IgD-negative memory B cell (primary cell): ENCODE measurements around the gene SCAANT1. TPM values are rescaled to one million over a fixed set of nuclear protein-coding genes. Genes with fewer than 3 reads are reported as not detected.

Experiments used
- H3K27ac Mint-ChIP-seq, 3 donors: one replicate each; pipeline ENCODE4 v1.8.0; 2020 to 2022; ENCODE audit warnings: mild to moderate bottlenecking in 3 of 3, mixed read lengths in 3 of 3, moderate library complexity in 1 of 3
- H3K27me3 Mint-ChIP-seq: one replicate; pipeline ENCODE4 v1.8.0; 2021; ENCODE audit warnings: mixed read lengths
- H3K36me3 Mint-ChIP-seq: one replicate; pipeline ENCODE4 v1.8.0; 2020; ENCODE audit warnings: mild to moderate bottlenecking, mixed read lengths
- H3K4me1 Mint-ChIP-seq, 3 donors: one replicate each; pipeline ENCODE4 v1.8.0; 2020 to 2022; ENCODE audit warnings: mixed read lengths in 3 of 3, mild to moderate bottlenecking in 1 of 3
- H3K4me3 Mint-ChIP-seq, 4 donors: one replicate each; pipeline ENCODE4 v1.8.0; 2020 to 2022; ENCODE audit warnings: mild to moderate bottlenecking in 4 of 4, mixed read lengths in 4 of 4, moderate library complexity in 3 of 4
- H3K9me3 Mint-ChIP-seq, 3 donors: one replicate each; pipeline ENCODE4 v1.8.0; 2020 to 2021; ENCODE audit warnings: mixed read lengths in 3 of 3, mild to moderate bottlenecking in 1 of 3
- polyA plus RNA-seq: library from polyadenylated mRNA; unstranded; fragments of 300-500 nt; fragmentation: Illumina TruSeq; gene quantifications from one replicate; pipeline ENCODE4 v1.2.3, GENCODE V29; 2021

The SCAANT1 gene
- polyA plus RNA-seq, 1 donor from 2014 or later, result not detected

- Mint-ChIP-seq H3K27ac (peak overlapping the region in 1 of 3 donors; percentile 7), H3K4me1 (peaks cover 36 to 48% (median 47%) of the 10 kb centered on the region in 3 donors), H3K36me3 (peaks cover 7% of the 10 kb centered on the region), H3K27me3 (no peaks in the 10 kb centered on the region), H3K9me3 (peaks cover 0 to 3% (median 0%) of the 10 kb centered on the region in 3 donors), H3K4me3 (no peak overlapping the region)
These were observed 15.7 kb downstream of the SCAANT1 start for GRCh38 chr3:63896332-63897030.

GRCh38 chr3:63895422-63896189 is 16.6 kb downstream of the SCAANT1 start:
- Mint-ChIP-seq H3K27me3 (no peaks in the 10 kb centered on the region), H3K36me3 (peaks cover 3% of the 10 kb centered on the region), H3K4me3 (no peak overlapping the region), H3K4me1 (peaks cover 36 to 48% (median 47%) of the 10 kb centered on the region in 3 donors), H3K9me3 (peaks cover 0 to 3% (median 0%) of the 10 kb centered on the region in 3 donors), H3K27ac (no peak overlapping the region)

- Mint-ChIP-seq H3K36me3 (no peaks in the 10 kb centered on the region), H3K4me3 (no peak overlapping the region), H3K27ac (peak overlapping the region in 1 of 3 donors; percentile 60), H3K4me1 (peaks cover 39 to 47% (median 46%) of the 10 kb centered on the region in 3 donors), H3K9me3 (no peaks in the 10 kb centered on the region), H3K27me3 (no peaks in the 10 kb centered on the region)
These were observed 19.3 kb downstream of the SCAANT1 start for GRCh38 chr3:63892773-63893352.

- H3K4me3 Mint-ChIP-seq, result no peak overlapping the region
- no peaks in the 10 kb centered on the region for H3K27me3 Mint-ChIP-seq
- peak overlapping the region in 1 of 3 donors; percentile 67 for H3K27ac Mint-ChIP-seq
- H3K9me3 Mint-ChIP-seq, result no peaks in the 10 kb centered on the region
- peaks cover 37 to 45% (median 40%) of the 10 kb centered on the region in 3 donors for H3K4me1 Mint-ChIP-seq
- H3K36me3 Mint-ChIP-seq, result no peaks in the 10 kb centered on the region
These were observed 20.7 kb downstream of the SCAANT1 start for GRCh38 chr3:63891518-63891917.

- peaks cover 2% of the 10 kb centered on the region for H3K36me3 Mint-ChIP-seq
- no peak overlapping the region for H3K4me3 Mint-ChIP-seq
- H3K4me1 Mint-ChIP-seq, result peaks cover 12 to 29% (median 25%) of the 10 kb centered on the region in 3 donors
- no peaks in the 10 kb centered on the region for H3K27me3 Mint-ChIP-seq
- no peak overlapping the region for H3K27ac Mint-ChIP-seq
- H3K9me3 Mint-ChIP-seq, result no peaks in the 10 kb centered on the region
These were observed 25.3 kb downstream of the SCAANT1 start for GRCh38 chr3:63886858-63887257.

- Mint-ChIP-seq H3K4me1 (peaks cover 22 to 50% (median 41%) of the 10 kb centered on the region in 3 donors), H3K27ac (peak overlapping the region in 1 of 3 donors; percentile 3), H3K4me3 (no peak overlapping the region)
These were observed 31.5 kb downstream of the SCAANT1 start for GRCh38 chr3:63880653-63881052.

GRCh38 chr3:63878394-63879060 is 33.7 kb downstream of the SCAANT1 start:
- no peaks in the 10 kb centered on the region for H3K36me3 Mint-ChIP-seq
- H3K9me3 Mint-ChIP-seq, result no peaks in the 10 kb centered on the region
- H3K27me3 Mint-ChIP-seq, result no peaks in the 10 kb centered on the region
- H3K4me1 Mint-ChIP-seq, result peaks cover 25 to 57% (median 45%) of the 10 kb centered on the region in 3 donors
- peak overlapping the region in 1 of 3 donors; percentile 82 for H3K27ac Mint-ChIP-seq
- H3K4me3 Mint-ChIP-seq, result no peak overlapping the region

More at GRCh38 chr3:63880653-63881052, 31.5 kb downstream of the SCAANT1 start:
- Mint-ChIP-seq H3K36me3 (peaks cover 2% of the 10 kb centered on the region), H3K27me3 (no peaks in the 10 kb centered on the region), H3K9me3 (no peaks in the 10 kb centered on the region)

GRCh38 chr3:63877737-63878393 is 34.3 kb downstream of the SCAANT1 start:
- H3K9me3 Mint-ChIP-seq, result no peaks in the 10 kb centered on the region

GRCh38 chr3:63876260-63876659 is 35.9 kb downstream of the SCAANT1 start:
- H3K36me3 Mint-ChIP-seq, result no peaks in the 10 kb centered on the region
- no peak overlapping the region for H3K27ac Mint-ChIP-seq
- no peaks in the 10 kb centered on the region for H3K9me3 Mint-ChIP-seq
- H3K27me3 Mint-ChIP-seq, result no peaks in the 10 kb centered on the region
- no peak overlapping the region for H3K4me3 Mint-ChIP-seq
- peaks cover 33 to 57% (median 56%) of the 10 kb centered on the region in 3 donors for H3K4me1 Mint-ChIP-seq

More at GRCh38 chr3:63877737-63878393, 34.3 kb downstream of the SCAANT1 start:
- Mint-ChIP-seq H3K27ac (no peak overlapping the region), H3K36me3 (no peaks in the 10 kb centered on the region), H3K4me1 (peaks cover 27 to 55% (median 45%) of the 10 kb centered on the region in 3 donors), H3K4me3 (no peak overlapping the region), H3K27me3 (no peaks in the 10 kb centered on the region)

GRCh38 chr3:63875510-63875909 is 36.7 kb downstream of the SCAANT1 start:
- Mint-ChIP-seq H3K4me1 (peaks cover 37 to 59% (median 56%) of the 10 kb centered on the region in 3 donors), H3K9me3 (no peaks in the 10 kb centered on the region), H3K27me3 (no peaks in the 10 kb centered on the region), H3K27ac (peak overlapping the region in 2 of 3 donors; percentile 27 to 41), H3K4me3 (no peak overlapping the region), H3K36me3 (peaks cover 2% of the 10 kb centered on the region)

GRCh38 chr3:63874769-63875168 is 37.4 kb downstream of the SCAANT1 start:
- H3K9me3 Mint-ChIP-seq, result no peaks in the 10 kb centered on the region
- H3K27ac Mint-ChIP-seq, result peak overlapping the region in 2 of 3 donors; percentile 27 to 32
- H3K36me3 Mint-ChIP-seq, result peaks cover 2% of the 10 kb centered on the region
- no peak overlapping the region for H3K4me3 Mint-ChIP-seq
- no peaks in the 10 kb centered on the region for H3K27me3 Mint-ChIP-seq
- H3K4me1 Mint-ChIP-seq, result peaks cover 38 to 63% (median 60%) of the 10 kb centered on the region in 3 donors

- peaks cover 2% of the 10 kb centered on the region for H3K36me3 Mint-ChIP-seq
- H3K27me3 Mint-ChIP-seq, result no peaks in the 10 kb centered on the region
- H3K27ac Mint-ChIP-seq, result no peak overlapping the region
- H3K4me1 Mint-ChIP-seq, result peaks cover 42 to 64% (median 62%) of the 10 kb centered on the region in 3 donors
- no peaks in the 10 kb centered on the region for H3K9me3 Mint-ChIP-seq
- H3K4me3 Mint-ChIP-seq, result no peak overlapping the region
These were observed 39.9 kb downstream of the SCAANT1 start for GRCh38 chr3:63872135-63872924.

GRCh38 chr3:63870615-63871005 is 41.6 kb downstream of the SCAANT1 start:
- no peaks in the 10 kb centered on the region for H3K27me3 Mint-ChIP-seq
- no peak overlapping the region for H3K27ac Mint-ChIP-seq
- H3K4me3 Mint-ChIP-seq, result peak overlapping the region in 1 of 4 donors; percentile 0
- peaks cover 2% of the 10 kb centered on the region for H3K36me3 Mint-ChIP-seq
- peaks cover 44 to 62% (median 57%) of the 10 kb centered on the region in 3 donors for H3K4me1 Mint-ChIP-seq
- no peaks in the 10 kb centered on the region for H3K9me3 Mint-ChIP-seq
